ENCODE data around the gene TGFBR2.

Gene TGFBR2

GRCh38 chr3:30612437-30613132 lies 6.2 kb downstream of the TGFBR2 start:
- H3K9me3 ChIP-seq (ENCODE audit: control insufficient read depth in 2 of 2, low read length in 2 of 2): no peaks in the 10 kb centered on the region
- H3K36me3 ChIP-seq (ENCODE audit: control insufficient read depth in 2 of 2, insufficient read depth in 2 of 2, low read length in 2 of 2): no peaks in the 10 kb centered on the region
- H3K27ac ChIP-seq (ENCODE audit: low read length): no peak overlapping the region
- H3K4me3 ChIP-seq (ENCODE audit: low read length in 2 of 2): peak overlapping the region in 1 of 2 donors; percentile 3
- H3K4me1 ChIP-seq (ENCODE audit: control insufficient read depth, insufficient read depth, low read length): peaks cover 6% of the 10 kb centered on the region
- no peak overlapping the region for H3K9ac ChIP-seq (ENCODE audit: low read length in 2 of 2)
- no peaks in the 10 kb centered on the region for H3K27me3 ChIP-seq (ENCODE audit: control insufficient read depth in 1 of 2, insufficient read depth in 2 of 2, low read length in 2 of 2)

- Histone ChIP-seq H3K4me1 (ENCODE audit: control insufficient read depth, insufficient read depth, low read length) (peaks cover 3% of the 10 kb centered on the region), H3K4me3 (ENCODE audit: low read length in 2 of 2) (peak overlapping the region in 1 of 2 donors; percentile 23), H3K27ac (ENCODE audit: low read length) (no peak overlapping the region), H3K9me3 (ENCODE audit: control insufficient read depth in 2 of 2, low read length in 2 of 2) (no peaks in the 10 kb centered on the region), H3K9ac (ENCODE audit: low read length in 2 of 2) (no peak overlapping the region), H3K27me3 (ENCODE audit: control insufficient read depth in 1 of 2, insufficient read depth in 2 of 2, low read length in 2 of 2) (no peaks in the 10 kb centered on the region), H3K36me3 (ENCODE audit: control insufficient read depth in 2 of 2, insufficient read depth in 2 of 2, low read length in 2 of 2) (no peaks in the 10 kb centered on the region)
Observed at GRCh38 chr3:30613133-30613825, 6.9 kb downstream of the TGFBR2 start.

GRCh38 chr3:30614373-30614772 lies 8.0 kb downstream of the TGFBR2 start:
- no peaks in the 10 kb centered on the region for H3K27me3 ChIP-seq (ENCODE audit: control insufficient read depth in 1 of 2, insufficient read depth in 2 of 2, low read length in 2 of 2)
- no peak overlapping the region for H3K27ac ChIP-seq (ENCODE audit: low read length)
- no peak overlapping the region for H3K4me3 ChIP-seq (ENCODE audit: low read length in 2 of 2)
- no peaks in the 10 kb centered on the region for H3K36me3 ChIP-seq (ENCODE audit: control insufficient read depth in 2 of 2, insufficient read depth in 2 of 2, low read length in 2 of 2)
- no peak overlapping the region for H3K9ac ChIP-seq (ENCODE audit: low read length in 2 of 2)
- H3K4me1 ChIP-seq (ENCODE audit: control insufficient read depth, insufficient read depth, low read length): peaks cover 3% of the 10 kb centered on the region
- H3K9me3 ChIP-seq (ENCODE audit: control insufficient read depth in 2 of 2, low read length in 2 of 2): no peaks in the 10 kb centered on the region

GRCh38 chr3:30614943-30615342 lies 8.5 kb downstream of the TGFBR2 start:
- Histone ChIP-seq H3K27ac (ENCODE audit: low read length) (no peak overlapping the region), H3K9me3 (ENCODE audit: control insufficient read depth in 2 of 2, low read length in 2 of 2) (no peaks in the 10 kb centered on the region), H3K4me3 (ENCODE audit: low read length in 2 of 2) (no peak overlapping the region)

GRCh38 chr3:30615615-30616346 lies 9.4 kb downstream of the TGFBR2 start:
- H3K9me3 ChIP-seq (ENCODE audit: control insufficient read depth in 2 of 2, low read length in 2 of 2): no peaks in the 10 kb centered on the region
- no peak overlapping the region for H3K4me3 ChIP-seq (ENCODE audit: low read length in 2 of 2)
- H3K36me3 ChIP-seq (ENCODE audit: control insufficient read depth in 2 of 2, insufficient read depth in 2 of 2, low read length in 2 of 2): no peaks in the 10 kb centered on the region
- H3K27ac ChIP-seq (ENCODE audit: low read length): no peak overlapping the region
- peaks cover 3% of the 10 kb centered on the region for H3K4me1 ChIP-seq (ENCODE audit: control insufficient read depth, insufficient read depth, low read length)
- no peak overlapping the region for H3K9ac ChIP-seq (ENCODE audit: low read length in 2 of 2)
- H3K27me3 ChIP-seq (ENCODE audit: control insufficient read depth in 1 of 2, insufficient read depth in 2 of 2, low read length in 2 of 2): no peaks in the 10 kb centered on the region

More at GRCh38 chr3:30614943-30615342, 8.5 kb downstream of the TGFBR2 start:
- Histone ChIP-seq H3K4me1 (ENCODE audit: control insufficient read depth, insufficient read depth, low read length) (peaks cover 3% of the 10 kb centered on the region), H3K27me3 (ENCODE audit: control insufficient read depth in 1 of 2, insufficient read depth in 2 of 2, low read length in 2 of 2) (no peaks in the 10 kb centered on the region), H3K9ac (ENCODE audit: low read length in 2 of 2) (no peak overlapping the region), H3K36me3 (ENCODE audit: control insufficient read depth in 2 of 2, insufficient read depth in 2 of 2, low read length in 2 of 2) (no peaks in the 10 kb centered on the region)

- Histone ChIP-seq H3K4me1 (ENCODE audit: control insufficient read depth, insufficient read depth, low read length) (peaks cover 3% of the 10 kb centered on the region), H3K4me3 (ENCODE audit: low read length in 2 of 2) (no peak overlapping the region), H3K27me3 (ENCODE audit: control insufficient read depth in 1 of 2, insufficient read depth in 2 of 2, low read length in 2 of 2) (no peaks in the 10 kb centered on the region), H3K27ac (ENCODE audit: low read length) (no peak overlapping the region), H3K9me3 (ENCODE audit: control insufficient read depth in 2 of 2, low read length in 2 of 2) (no peaks in the 10 kb centered on the region), H3K36me3 (ENCODE audit: control insufficient read depth in 2 of 2, insufficient read depth in 2 of 2, low read length in 2 of 2) (no peaks in the 10 kb centered on the region), H3K9ac (ENCODE audit: low read length in 2 of 2) (no peak overlapping the region)
Observed at GRCh38 chr3:30616347-30617027, 10.1 kb downstream of the TGFBR2 start.

GRCh38 chr3:30617069-30617468 lies 10.7 kb downstream of the TGFBR2 start:
- H3K4me1 ChIP-seq (ENCODE audit: control insufficient read depth, insufficient read depth, low read length): peaks cover 3% of the 10 kb centered on the region
- H3K27ac ChIP-seq (ENCODE audit: low read length): no peak overlapping the region

GRCh38 chr3:30617653-30618052 lies 11.3 kb downstream of the TGFBR2 start:
- Histone ChIP-seq H3K36me3 (ENCODE audit: control insufficient read depth in 2 of 2, insufficient read depth in 2 of 2, low read length in 2 of 2) (no peaks in the 10 kb centered on the region), H3K9ac (ENCODE audit: low read length in 2 of 2) (no peak overlapping the region), H3K4me3 (ENCODE audit: low read length in 2 of 2) (no peak overlapping the region), H3K27ac (ENCODE audit: low read length) (no peak overlapping the region), H3K9me3 (ENCODE audit: control insufficient read depth in 2 of 2, low read length in 2 of 2) (no peaks in the 10 kb centered on the region), H3K4me1 (ENCODE audit: control insufficient read depth, insufficient read depth, low read length) (peaks cover 3% of the 10 kb centered on the region), H3K27me3 (ENCODE audit: control insufficient read depth in 1 of 2, insufficient read depth in 2 of 2, low read length in 2 of 2) (no peaks in the 10 kb centered on the region)

More at GRCh38 chr3:30617069-30617468, 10.7 kb downstream of the TGFBR2 start:
- Histone ChIP-seq H3K9ac (ENCODE audit: low read length in 2 of 2) (no peak overlapping the region), H3K9me3 (ENCODE audit: control insufficient read depth in 2 of 2, low read length in 2 of 2) (no peaks in the 10 kb centered on the region), H3K36me3 (ENCODE audit: control insufficient read depth in 2 of 2, insufficient read depth in 2 of 2, low read length in 2 of 2) (no peaks in the 10 kb centered on the region), H3K27me3 (ENCODE audit: control insufficient read depth in 1 of 2, insufficient read depth in 2 of 2, low read length in 2 of 2) (no peaks in the 10 kb centered on the region), H3K4me3 (ENCODE audit: low read length in 2 of 2) (no peak overlapping the region)

GRCh38 chr3:30618526-30618925 lies 12.1 kb downstream of the TGFBR2 start:
- Histone ChIP-seq H3K4me3 (ENCODE audit: low read length in 2 of 2) (no peak overlapping the region), H3K9me3 (ENCODE audit: control insufficient read depth in 2 of 2, low read length in 2 of 2) (no peaks in the 10 kb centered on the region), H3K27ac (ENCODE audit: low read length) (no peak overlapping the region), H3K9ac (ENCODE audit: low read length in 2 of 2) (no peak overlapping the region), H3K27me3 (ENCODE audit: control insufficient read depth in 1 of 2, insufficient read depth in 2 of 2, low read length in 2 of 2) (no peaks in the 10 kb centered on the region), H3K36me3 (ENCODE audit: control insufficient read depth in 2 of 2, insufficient read depth in 2 of 2, low read length in 2 of 2) (no peaks in the 10 kb centered on the region), H3K4me1 (ENCODE audit: control insufficient read depth, insufficient read depth, low read length) (no peaks in the 10 kb centered on the region)

GRCh38 chr3:30619318-30619717 lies 12.9 kb downstream of the TGFBR2 start:
- H3K4me3 ChIP-seq (ENCODE audit: low read length in 2 of 2): no peak overlapping the region
- H3K27me3 ChIP-seq (ENCODE audit: control insufficient read depth in 1 of 2, insufficient read depth in 2 of 2, low read length in 2 of 2): no peaks in the 10 kb centered on the region
- H3K36me3 ChIP-seq (ENCODE audit: control insufficient read depth in 2 of 2, insufficient read depth in 2 of 2, low read length in 2 of 2): no peaks in the 10 kb centered on the region
- no peak overlapping the region for H3K9ac ChIP-seq (ENCODE audit: low read length in 2 of 2)
- no peaks in the 10 kb centered on the region for H3K9me3 ChIP-seq (ENCODE audit: control insufficient read depth in 2 of 2, low read length in 2 of 2)
- no peak overlapping the region for H3K27ac ChIP-seq (ENCODE audit: low read length)
- H3K4me1 ChIP-seq (ENCODE audit: control insufficient read depth, insufficient read depth, low read length): no peaks in the 10 kb centered on the region

Measured in stomach smooth muscle (tissue), 2 donors.